KMS-11 (cell line): ENCODE results near the gene SLC41A1.

Experiments
- H2AFZ ChIP-seq: fragments of 200-600 bp; sonication (generic); 2 replicates; pipeline ENCODE4 v1.6.1; 2016; ENCODE audit warnings: antibody characterized with exemption, mixed run types, low read depth
- H3K27ac ChIP-seq: fragments of 200-600 bp; sonication (generic); 2 replicates; pipeline ENCODE4 v1.6.1; 2016; ENCODE audit warnings: mild to moderate bottlenecking, mixed run types
- H3K27me3 ChIP-seq: fragments of 200-600 bp; sonication (generic); 2 replicates; pipeline ENCODE4 v1.6.1; 2017; ENCODE audit warnings: mild to moderate bottlenecking, low read depth, mixed run types, moderate library complexity; ENCODE audit not compliant: insufficient read depth
- H3K36me3 ChIP-seq: fragments of 200-600 bp; sonication (generic); 2 replicates; pipeline ENCODE4 v1.6.1; 2017; ENCODE audit warnings: mild to moderate bottlenecking, mixed run types; ENCODE audit not compliant: insufficient read depth
- H3K4me1 ChIP-seq: fragments of 200-600 bp; sonication (generic); 2 replicates; pipeline ENCODE4 v1.6.1; 2016; ENCODE audit warnings: mild to moderate bottlenecking, low read depth, mixed run types; ENCODE audit not compliant: poor library complexity, severe bottlenecking
- H3K4me2 ChIP-seq: fragments of 200-600 bp; sonication (generic); 2 replicates; pipeline ENCODE4 v1.7.0; 2016; ENCODE audit warnings: mild to moderate bottlenecking, mixed run types
- H3K4me3 ChIP-seq: fragments of 200-600 bp; sonication (generic); IDR thresholded peaks from 2 replicates; pipeline ENCODE4 v1.6.1; 2017; ENCODE audit warnings: low read depth, low read length, mixed read lengths; ENCODE audit not compliant: insufficient read depth
- H3K79me2 ChIP-seq: fragments of 200-600 bp; sonication (generic); 2 replicates; pipeline ENCODE4 v1.6.1; 2016; ENCODE audit warnings: low read depth, mixed run types; ENCODE audit not compliant: insufficient read depth
- H3K9ac ChIP-seq: fragments of 200-600 bp; sonication (generic); 2 replicates; pipeline ENCODE4 v1.6.1; 2016; ENCODE audit warnings: mild to moderate bottlenecking, mixed run types
- H4K20me1 ChIP-seq: fragments of 200-600 bp; sonication (generic); 2 replicates; pipeline ENCODE4 v1.6.1; 2016; ENCODE audit warnings: mild to moderate bottlenecking, mixed run types; ENCODE audit not compliant: insufficient read depth
- TF ChIP-seq, protein P1 (sequence below): fragments of 200-600 bp; sonication (generic); conservative IDR thresholded peaks from 2 replicates; pipeline ENCODE4 v1.6.1; 2017; ENCODE audit warnings: low read depth, mild to moderate bottlenecking, antibody characterized with exemption, low read length, moderate library complexity, mixed read lengths

The SLC41A1 gene

DNA sequence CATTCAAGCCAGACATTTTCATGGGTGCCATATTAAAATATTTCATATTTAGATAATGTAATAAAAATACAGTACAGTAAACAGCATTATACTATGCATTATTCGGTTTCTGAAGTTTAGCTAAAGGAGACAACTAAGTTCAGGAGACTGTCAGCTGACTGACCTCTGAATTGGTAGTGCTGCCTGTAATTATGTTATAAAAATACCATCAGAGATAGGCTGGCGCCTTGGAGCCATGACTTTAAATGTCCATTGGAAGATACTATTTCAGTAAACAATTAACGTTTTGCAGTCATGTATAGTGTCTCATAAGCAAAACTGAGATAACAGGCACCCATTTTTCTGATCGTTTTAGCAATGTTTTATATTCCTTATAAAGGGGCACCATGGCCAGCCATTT is 26.4 kb downstream of the SLC41A1 start:
- Histone ChIP-seq H3K27me3 (no peaks in the 10 kb centered on the region), H3K4me3 (no peak overlapping the region), H3K4me1 (no peaks in the 10 kb centered on the region), H3K79me2 (no peaks in the 10 kb centered on the region), H3K36me3 (no peaks in the 10 kb centered on the region), H3K27ac (no peak overlapping the region), H3K4me2 (no peak overlapping the region), H4K20me1 (no peaks in the 10 kb centered on the region), H3K9ac (no peak overlapping the region), H2AFZ (no peak overlapping the region)
- TF ChIP-seq, protein P1, sequence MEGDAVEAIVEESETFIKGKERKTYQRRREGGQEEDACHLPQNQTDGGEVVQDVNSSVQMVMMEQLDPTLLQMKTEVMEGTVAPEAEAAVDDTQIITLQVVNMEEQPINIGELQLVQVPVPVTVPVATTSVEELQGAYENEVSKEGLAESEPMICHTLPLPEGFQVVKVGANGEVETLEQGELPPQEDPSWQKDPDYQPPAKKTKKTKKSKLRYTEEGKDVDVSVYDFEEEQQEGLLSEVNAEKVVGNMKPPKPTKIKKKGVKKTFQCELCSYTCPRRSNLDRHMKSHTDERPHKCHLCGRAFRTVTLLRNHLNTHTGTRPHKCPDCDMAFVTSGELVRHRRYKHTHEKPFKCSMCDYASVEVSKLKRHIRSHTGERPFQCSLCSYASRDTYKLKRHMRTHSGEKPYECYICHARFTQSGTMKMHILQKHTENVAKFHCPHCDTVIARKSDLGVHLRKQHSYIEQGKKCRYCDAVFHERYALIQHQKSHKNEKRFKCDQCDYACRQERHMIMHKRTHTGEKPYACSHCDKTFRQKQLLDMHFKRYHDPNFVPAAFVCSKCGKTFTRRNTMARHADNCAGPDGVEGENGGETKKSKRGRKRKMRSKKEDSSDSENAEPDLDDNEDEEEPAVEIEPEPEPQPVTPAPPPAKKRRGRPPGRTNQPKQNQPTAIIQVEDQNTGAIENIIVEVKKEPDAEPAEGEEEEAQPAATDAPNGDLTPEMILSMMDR = no peak

GRCh38 chr1:205785446-205785845 is 27.6 kb downstream of the SLC41A1 start:
- Histone ChIP-seq H3K27me3 (no peaks in the 10 kb centered on the region), H3K4me3 (no peak overlapping the region), H3K4me1 (no peaks in the 10 kb centered on the region), H3K9ac (no peak overlapping the region), H2AFZ (no peak overlapping the region), H4K20me1 (no peaks in the 10 kb centered on the region), H3K4me2 (no peak overlapping the region), H3K36me3 (no peaks in the 10 kb centered on the region), H3K27ac (no peak overlapping the region), H3K79me2 (no peaks in the 10 kb centered on the region)
- TF ChIP-seq, protein P1 = no peak

DNA sequence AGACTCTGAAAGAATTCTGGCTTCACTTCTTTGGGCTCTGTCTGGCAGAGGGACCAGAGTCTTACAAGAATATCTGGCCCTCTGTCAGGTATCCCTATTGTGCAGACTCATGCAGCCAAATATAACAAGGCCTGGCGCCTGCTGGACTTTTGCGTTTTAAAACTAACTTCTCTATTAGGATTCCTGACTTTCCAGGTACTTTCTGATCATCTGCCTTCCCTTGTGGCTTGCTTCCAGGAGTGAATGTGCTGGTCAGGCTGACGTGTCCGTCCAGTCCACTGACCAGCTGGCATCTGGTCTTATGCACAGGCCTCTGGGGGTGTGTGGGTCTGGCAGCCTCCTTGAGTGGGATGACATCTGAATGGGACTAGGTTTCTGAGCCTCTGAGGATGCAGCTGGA is 29.1 kb downstream of the SLC41A1 start:
- Histone ChIP-seq H3K4me2 (no peak overlapping the region), H3K27ac (no peak overlapping the region), H3K79me2 (no peaks in the 10 kb centered on the region), H4K20me1 (no peaks in the 10 kb centered on the region), H2AFZ (no peak overlapping the region), H3K9ac (no peak overlapping the region), H3K4me3 (no peak overlapping the region), H3K27me3 (no peaks in the 10 kb centered on the region), H3K4me1 (no peaks in the 10 kb centered on the region), H3K36me3 (no peaks in the 10 kb centered on the region)
- TF ChIP-seq, protein P1 = no peak

GRCh38 chr1:205783433-205783795 is 29.6 kb downstream of the SLC41A1 start:
- Histone ChIP-seq H4K20me1 (no peaks in the 10 kb centered on the region), H3K4me2 (no peak overlapping the region), H3K79me2 (no peaks in the 10 kb centered on the region), H3K4me3 (no peak overlapping the region), H3K9ac (no peak overlapping the region), H3K27ac (no peak overlapping the region), H3K27me3 (no peaks in the 10 kb centered on the region), H3K36me3 (no peaks in the 10 kb centered on the region), H3K4me1 (no peaks in the 10 kb centered on the region), H2AFZ (no peak overlapping the region)
- TF ChIP-seq, protein P1 = no peak
